Stimulated activated effector memory CD8-positive, alpha-beta T cell treated with anti-CD3 and anti-CD28 coated beads, Interleukin-12 subunit alpha, Interleukin-12 subunit beta, amount 100 ng/mL, for 72 hours (primary cell): ENCODE measurements around the gene LYPD8.

Experiments
- ATAC-seq: fragments of 150-1000 bp; cut with Tn5 transposase; 2 replicates; pipeline ENCODE4 v1.10.0; 2021
- DNase-seq, 2 donors: peaks; one replicate each; pipeline ENCODE4 v3.0.0; 2021 to 2022; ENCODE audit warnings: low spot score in 2 of 2
- H3K27ac Mint-ChIP-seq: one replicate; pipeline ENCODE4 v1.8.0; 2022; ENCODE audit warnings: mild to moderate bottlenecking, mixed read lengths
- H3K36me3 Mint-ChIP-seq: one replicate; pipeline ENCODE4 v1.8.0; 2022; ENCODE audit warnings: mild to moderate bottlenecking, mixed read lengths
- H3K4me1 Mint-ChIP-seq: one replicate; pipeline ENCODE4 v1.8.0; 2022; ENCODE audit warnings: mixed read lengths
- H3K4me3 Mint-ChIP-seq: one replicate; pipeline ENCODE4 v1.8.0; 2022; ENCODE audit warnings: mild to moderate bottlenecking, mixed read lengths
- H3K9me3 Mint-ChIP-seq: one replicate; pipeline ENCODE4 v1.8.0; 2022; ENCODE audit warnings: mixed read lengths

LYPD8 gene

DNA sequence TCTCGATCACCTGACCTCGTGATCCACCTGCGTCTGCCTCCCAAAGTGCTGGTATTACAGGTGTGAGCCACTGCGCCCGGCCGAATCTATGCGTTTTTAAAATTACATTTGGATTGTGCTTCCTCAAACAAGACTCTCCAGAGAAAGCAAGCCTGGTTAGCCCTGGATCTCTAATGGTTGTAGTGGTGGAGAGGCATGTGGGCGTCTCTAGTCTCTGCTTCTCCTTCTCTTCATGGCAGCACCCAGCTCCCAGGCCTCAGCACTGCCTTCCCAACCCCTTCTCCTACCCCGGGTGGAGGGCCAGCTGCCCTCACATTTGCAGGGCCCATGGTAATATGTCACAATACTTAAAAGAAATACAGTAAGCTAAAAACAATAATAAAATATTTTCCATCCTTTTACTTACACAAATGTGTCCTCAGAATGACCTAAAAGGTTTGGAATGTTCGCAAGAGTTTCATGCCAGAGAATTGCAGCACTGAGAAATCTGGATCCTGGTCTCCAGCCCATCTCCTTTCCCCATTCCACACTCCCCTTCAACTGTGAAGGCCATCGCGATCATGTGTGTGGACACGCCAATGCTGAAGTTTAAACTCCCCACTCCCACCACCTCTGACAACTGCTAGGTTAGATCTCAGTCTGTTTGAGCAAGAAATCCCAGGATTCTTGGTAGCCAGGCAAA, 60.0 kb downstream of the LYPD8 start:
- ATAC-seq, result no peak
- Mint-ChIP-seq H3K4me3 (no peak overlapping the region), H3K27ac (no peak overlapping the region), H3K4me1 (no peaks in the 10 kb centered on the region), H3K9me3 (peaks cover 5% of the 10 kb centered on the region), H3K36me3 (no peaks in the 10 kb centered on the region)
- no peak for DNase-seq

- no peak for DNase-seq
- no peaks in the 10 kb centered on the region for H3K4me1 Mint-ChIP-seq
- ATAC-seq, result no peak
- H3K36me3 Mint-ChIP-seq, result no peaks in the 10 kb centered on the region
- peaks cover 10% of the 10 kb centered on the region for H3K9me3 Mint-ChIP-seq
- H3K4me3 Mint-ChIP-seq, result no peak overlapping the region
- H3K27ac Mint-ChIP-seq, result no peak overlapping the region
These were observed 63.9 kb downstream of the LYPD8 start for GRCh38 chr1:248691567-248692155.
